ENCODE measurements around the gene PKP3. TPM values are rescaled to one million over a fixed set of nuclear protein-coding genes. Genes with fewer than 3 reads are reported as not detected.
"Not testable (repeated sequence)": the region's sequence is repeated elsewhere in the genome, so short reads cannot be mapped to it uniquely, and the experiment has no call there.

Gene PKP3
- total RNA-seq, 1 donor from 2014 or later, result 0.68 TPM

GRCh38 chr11:396948-397548 is 3.0 kb downstream of the PKP3 start:
- peak; percentile 83 for DNase-seq

GRCh38 chr11:398826-399225 is 4.8 kb downstream of the PKP3 start:
- no peak for DNase-seq

GRCh38 chr11:399731-400211 is 5.8 kb downstream of the PKP3 start:
- no peak for DNase-seq

- no peak for DNase-seq
These were observed 6.3 kb downstream of the PKP3 start for GRCh38 chr11:400241-400689.

- DNase-seq, result not testable (repeated sequence)
These were observed 7.2 kb downstream of the PKP3 start for GRCh38 chr11:401196-401595.

GRCh38 chr11:403021-403760 is 9.2 kb downstream of the PKP3 start:
- DNase-seq, result no peak

GRCh38 chr11:403761-404431 is 9.9 kb downstream of the PKP3 start:
- DNase-seq, result no peak

- no peak for DNase-seq
These were observed 10.7 kb downstream of the PKP3 start for GRCh38 chr11:404551-405264.

GRCh38 chr11:405323-405953 is 11.4 kb downstream of the PKP3 start:
- peak; percentile 21 for DNase-seq

GRCh38 chr11:405954-406795 is 12.2 kb downstream of the PKP3 start:
- no peak for DNase-seq

- DNase-seq, result peak; percentile 75
These were observed 13.0 kb downstream of the PKP3 start for GRCh38 chr11:406796-407650.

GRCh38 chr11:407651-408123 is 13.7 kb downstream of the PKP3 start:
- DNase-seq, result no peak

- no peak for DNase-seq
These were observed 14.4 kb downstream of the PKP3 start for GRCh38 chr11:408154-409007.

- DNase-seq, result no peak
These were observed 15.1 kb downstream of the PKP3 start for GRCh38 chr11:409008-409599.

GRCh38 chr11:409600-410483 is 15.8 kb downstream of the PKP3 start:
- no peak for DNase-seq

- not testable (repeated sequence) for DNase-seq
These were observed 16.7 kb downstream of the PKP3 start for GRCh38 chr11:410711-411110.

- DNase-seq, result not testable (repeated sequence)
These were observed 17.5 kb downstream of the PKP3 start for GRCh38 chr11:411520-411919.

GRCh38 chr11:412641-413119 is 18.7 kb downstream of the PKP3 start:
- DNase-seq, result no peak
